PC-3 (cell line): Measurements from ENCODE around the gene TAGLN.

Source experiments
- CTCF ChIP-seq: fragments of 300-600 bp; sonication (generic); conservative IDR thresholded peaks from 2 replicates; pipeline ENCODE4 v1.5.1; 2017; ENCODE audit warnings: antibody characterized with exemption, low read depth, mild to moderate bottlenecking, low read length
- EZH2 ChIP-seq: fragments of 300-600 bp; sonication (generic); IDR thresholded peaks from one replicate; pipeline ENCODE4 v1.6.1; 2017; ENCODE audit warnings: antibody characterized with exemption, mild to moderate bottlenecking, low read length; ENCODE audit not compliant: unreplicated experiment
- EZH2phosphoT487 ChIP-seq: fragments of 300-600 bp; sonication (generic); IDR thresholded peaks from 2 replicates; pipeline ENCODE4 v1.6.1; 2018; ENCODE audit warnings: mild to moderate bottlenecking, antibody characterized with exemption, low read length, borderline replicate concordance

GRCh38 chr11:117187007-117187406, 12.2 kb upstream of the TAGLN start:
- TF ChIP-seq CTCF (no peak), EZH2 (no peak), EZH2phosphoT487 (no peak)
